ENCODE results near the gene GAN.

The GAN gene

DNA sequence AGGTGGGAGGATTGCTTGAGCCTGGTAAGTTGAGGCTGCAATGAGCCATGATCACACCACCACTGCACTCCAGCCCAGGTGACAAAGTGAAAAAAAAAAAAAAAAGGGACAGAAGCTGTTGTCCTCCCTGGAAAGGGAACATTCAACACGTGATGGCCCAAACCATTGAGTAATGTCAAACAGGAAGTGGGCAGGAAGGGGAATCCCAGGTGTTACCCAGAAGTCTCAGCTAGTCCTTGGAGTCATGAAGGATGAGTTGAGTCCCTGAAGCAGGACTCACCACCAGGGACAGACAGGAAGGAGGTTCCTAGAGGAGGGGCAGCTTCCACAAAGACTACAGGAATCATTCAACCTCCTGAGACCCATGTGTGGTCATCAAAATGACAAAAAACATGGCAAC lies 110.0 kb downstream of the GAN start:
- no peak for DNase-seq

DNA sequence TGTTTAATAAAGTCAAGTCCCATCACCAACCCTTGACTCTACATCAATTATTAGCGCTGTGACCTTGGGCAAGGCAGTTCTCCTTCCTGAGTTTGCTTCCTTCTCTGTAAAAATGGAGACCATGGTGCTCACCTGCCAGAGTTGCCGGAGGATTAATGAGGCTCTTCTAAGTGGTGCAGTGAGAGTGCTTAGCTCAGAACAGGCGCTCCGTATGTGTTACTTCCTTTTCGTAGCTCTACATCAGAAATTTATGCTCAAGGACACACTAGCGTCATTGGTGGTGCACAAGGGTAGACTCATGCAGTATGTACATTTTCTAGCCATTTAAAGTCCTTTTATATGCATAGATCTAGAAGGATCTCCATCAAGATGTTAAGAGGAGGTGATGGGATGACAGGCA lies 112.5 kb downstream of the GAN start:
- no peak for DNase-seq

DNA sequence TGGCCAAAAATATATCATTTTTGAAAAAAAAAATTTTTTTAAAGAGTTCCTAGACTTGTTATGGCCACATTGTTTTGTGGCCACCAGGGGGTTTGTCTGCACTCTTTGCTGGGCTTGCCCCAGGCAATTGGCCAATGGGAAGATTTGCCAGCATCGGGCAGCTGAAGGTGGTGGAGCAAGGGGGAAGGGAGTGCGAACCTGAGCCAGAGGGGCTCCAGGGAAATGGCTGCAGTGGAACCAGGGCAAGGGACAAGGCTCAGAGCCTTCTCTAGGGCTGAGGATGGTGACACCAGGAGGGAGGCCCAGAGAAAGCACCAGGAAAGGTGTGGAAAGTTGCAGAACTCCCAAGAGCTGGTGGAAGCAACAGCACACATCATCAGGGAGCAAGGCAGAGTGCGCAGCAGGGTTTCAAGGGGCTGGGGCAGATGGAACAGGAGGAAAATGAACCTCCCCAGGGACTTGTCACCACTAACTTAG lies 114.3 kb downstream of the GAN start:
- DNase-seq = peak in 11 of 51 donors; percentile 6 to 38 (median 19)

DNA sequence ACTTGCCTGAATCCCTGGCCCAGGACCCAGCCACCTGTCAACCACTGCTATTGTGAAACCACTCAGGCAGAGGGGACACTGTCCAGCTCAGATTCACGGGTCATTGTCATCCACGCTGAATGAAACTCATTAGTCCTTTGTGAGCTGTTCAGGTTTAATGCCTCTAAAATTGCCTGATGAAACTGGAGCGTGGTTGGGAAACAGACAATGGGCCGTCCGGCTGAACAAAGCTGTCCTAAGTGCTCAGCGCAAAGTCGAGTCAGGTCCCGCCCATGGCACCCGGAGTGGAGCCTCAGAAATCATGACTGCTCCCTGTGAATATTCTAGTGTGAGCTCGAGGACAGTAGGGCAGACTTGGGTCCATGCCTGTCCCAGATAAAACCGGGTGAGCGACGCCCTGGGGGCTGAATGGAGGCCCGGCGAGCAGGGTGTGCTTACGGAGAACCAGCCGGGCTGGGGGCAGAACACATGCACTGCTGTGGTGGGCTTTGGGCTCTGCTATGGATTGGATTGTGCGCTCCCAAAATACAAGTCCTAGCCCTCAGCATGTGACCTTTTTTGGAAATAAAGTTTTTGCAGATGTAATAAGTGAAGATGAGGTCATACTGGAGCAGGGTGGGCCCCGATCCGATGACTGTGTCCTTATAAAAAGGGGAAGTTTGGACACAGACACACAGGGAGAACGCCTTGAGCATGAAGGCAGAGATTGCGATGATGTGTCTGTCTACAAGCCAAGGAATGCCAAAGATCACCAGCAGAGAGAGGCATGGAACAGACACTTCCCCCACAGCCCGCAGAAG lies 117.0 kb downstream of the GAN start:
- DNase-seq = no peak

DNA sequence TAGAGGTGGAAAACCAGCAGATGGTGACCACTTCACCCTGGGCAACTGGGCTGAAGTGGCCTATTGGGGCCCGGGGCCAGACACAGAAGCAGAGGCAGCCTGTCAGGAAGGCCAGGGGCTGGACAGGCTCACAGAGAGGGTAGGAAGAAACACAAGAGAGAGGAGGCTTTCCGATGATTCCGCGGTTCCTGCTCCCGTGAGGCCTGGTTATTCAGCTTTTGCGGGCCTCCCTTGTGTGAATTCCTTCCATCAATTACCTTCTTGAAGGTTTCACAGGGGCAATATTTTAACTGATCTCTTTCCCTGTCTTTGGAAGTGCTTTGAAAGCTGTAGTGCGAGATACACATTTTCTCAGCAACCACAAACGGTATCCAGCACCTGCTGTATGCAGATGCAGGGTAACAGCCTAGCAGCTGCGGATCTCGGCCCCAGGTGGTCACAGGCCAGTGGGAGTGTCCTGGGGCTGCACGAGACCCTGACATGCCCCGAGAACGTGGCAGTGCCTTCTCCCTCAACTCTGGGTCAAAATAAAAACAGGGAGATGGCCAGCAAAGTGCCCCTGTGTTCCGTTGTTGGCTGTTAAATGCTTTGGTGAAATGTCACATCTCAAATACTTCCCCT lies 118.3 kb downstream of the GAN start:
- DNase-seq = no peak

DNA sequence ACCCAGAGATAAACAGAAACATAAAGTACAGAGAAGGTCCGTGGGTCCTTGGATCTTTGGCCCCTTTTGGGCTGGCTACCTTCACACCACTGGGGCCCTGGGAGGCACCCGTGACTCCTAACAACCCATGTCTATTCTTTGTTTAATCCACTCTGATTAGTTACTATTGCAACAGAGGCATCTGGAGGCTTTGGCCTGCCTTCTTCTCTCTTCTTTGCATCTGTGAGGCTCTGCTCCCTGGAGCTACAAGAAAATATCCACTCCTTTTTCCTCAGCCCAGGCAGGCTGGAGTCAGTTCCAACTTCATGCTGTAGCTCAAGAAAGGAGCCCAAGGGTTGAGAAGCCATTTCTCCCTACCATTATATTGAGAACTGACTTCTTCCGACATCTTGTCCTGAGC lies 120.3 kb downstream of the GAN start:
- DNase-seq = no peak

DNA sequence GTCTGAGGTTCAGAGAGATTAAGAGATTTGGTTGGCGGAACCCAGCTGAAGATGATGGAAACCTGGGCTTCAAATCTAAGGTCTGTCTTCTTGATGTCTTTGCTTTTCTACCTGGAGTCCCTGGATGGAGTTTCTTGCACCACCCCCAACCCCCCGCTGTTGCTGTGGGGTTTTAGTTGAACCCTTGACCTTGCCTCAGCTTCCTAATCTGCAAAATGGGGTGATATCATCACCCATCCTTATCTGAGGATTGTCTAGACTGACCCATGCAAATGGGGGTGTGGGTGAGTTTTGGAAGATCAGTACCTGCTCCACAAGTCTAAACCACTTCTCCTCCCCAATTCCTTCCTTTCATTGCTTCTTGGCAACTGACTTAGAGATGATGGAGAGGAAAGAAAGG lies 120.8 kb downstream of the GAN start:
- no peak for DNase-seq

DNA sequence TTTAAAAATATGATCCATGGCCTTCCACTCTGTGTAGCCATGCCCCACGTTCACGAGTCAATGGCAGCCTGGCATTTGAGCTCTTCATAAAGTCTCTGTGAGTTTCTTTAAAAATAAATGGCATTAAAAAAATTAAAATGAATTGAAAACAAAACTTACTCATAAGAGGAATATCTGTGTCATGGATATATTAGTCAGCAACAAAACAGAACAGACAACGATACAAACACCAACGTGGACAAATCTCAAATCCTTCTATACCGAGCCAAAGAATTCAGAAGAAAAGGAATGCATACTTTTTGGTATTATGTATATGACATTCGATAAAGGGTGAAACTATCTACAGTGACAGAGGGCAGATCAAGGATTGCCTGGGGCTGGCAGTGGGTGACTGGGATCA lies 121.6 kb downstream of the GAN start:
- DNase-seq = no peak

DNA sequence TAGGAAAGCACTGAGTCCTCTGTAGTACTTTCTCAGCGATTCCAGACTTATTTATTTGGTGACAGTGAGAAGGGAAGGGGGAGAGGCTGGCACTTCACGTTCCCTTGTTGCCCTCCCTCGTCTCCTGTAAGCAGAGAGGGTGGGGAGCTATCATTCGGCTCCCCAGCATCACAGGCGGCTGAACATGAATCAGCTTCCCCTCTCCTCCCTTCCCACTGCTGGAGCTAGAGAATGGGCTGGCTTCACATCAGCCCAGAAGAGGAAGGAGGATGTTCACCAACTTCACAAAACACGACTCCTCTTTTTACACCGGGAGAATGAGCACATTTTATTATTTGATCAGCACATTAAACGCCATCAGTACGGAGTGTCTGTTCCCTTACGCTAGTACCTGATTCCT lies 123.1 kb downstream of the GAN start:
- peak in 1 of 51 donors; percentile 32 for DNase-seq

All from hypothalamus (tissue), 51 donors.